Effector memory CD8-positive, alpha-beta T cell (primary cell): Measurements from ENCODE around the gene RPL18.
"Not testable (repeated sequence)": the region's sequence is repeated elsewhere in the genome, so short reads cannot be mapped to it uniquely, and the experiment has no call there.

Experiments used
- ATAC-seq: fragments of 150-1000 bp; cut with Tn5 transposase; replicated peaks from 2 replicates; pipeline ENCODE4 v1.10.0; 2021; ENCODE audit warnings: mild to moderate bottlenecking, moderate library complexity
- DNase-seq, 3 experiments: peaks; one replicate each; pipeline ENCODE4 v3.0.0; 2021
- H3K27ac Mint-ChIP-seq, 2 donors: one replicate each; pipeline ENCODE4 v1.8.0; 2022; ENCODE audit warnings: mild to moderate bottlenecking in 2 of 2, mixed read lengths in 2 of 2, moderate library complexity in 2 of 2
- H3K27me3 Mint-ChIP-seq, 2 donors: one replicate each; pipeline ENCODE4 v1.8.0; 2022; ENCODE audit warnings: mixed read lengths in 2 of 2
- H3K36me3 Mint-ChIP-seq: one replicate; pipeline ENCODE4 v1.8.0; 2022; ENCODE audit warnings: mild to moderate bottlenecking, moderate library complexity, mixed read lengths; ENCODE audit not compliant: insufficient read depth
- H3K4me1 Mint-ChIP-seq, 2 donors: one replicate each; pipeline ENCODE4 v1.8.0; 2022; ENCODE audit warnings: low read depth in 2 of 2, mixed read lengths in 2 of 2
- H3K4me3 Mint-ChIP-seq, 2 donors: one replicate each; pipeline ENCODE4 v1.8.0; 2022; ENCODE audit warnings: mild to moderate bottlenecking in 2 of 2, mixed read lengths in 2 of 2, moderate library complexity in 2 of 2
- H3K9me3 Mint-ChIP-seq, 2 donors: one replicate each; pipeline ENCODE4 v1.8.0; 2022; ENCODE audit warnings: mixed read lengths in 2 of 2

The RPL18 gene

GRCh38 chr19:48638831-48639381 is 19.9 kb upstream of the RPL18 start:
- peak overlapping the region; percentile 96 to 98 for H3K27ac Mint-ChIP-seq
- H3K4me3 Mint-ChIP-seq: peak overlapping the region; percentile 90 to 98
- ATAC-seq: no peak
- peaks cover 0 to 2% of the 10 kb centered on the region in 2 donors for H3K9me3 Mint-ChIP-seq
- no peak for DNase-seq
- peaks cover 33 to 41% of the 10 kb centered on the region in 2 donors for H3K4me1 Mint-ChIP-seq
- no peaks in the 10 kb centered on the region for H3K27me3 Mint-ChIP-seq
- peaks cover 25% of the 10 kb centered on the region for H3K36me3 Mint-ChIP-seq

DNA sequence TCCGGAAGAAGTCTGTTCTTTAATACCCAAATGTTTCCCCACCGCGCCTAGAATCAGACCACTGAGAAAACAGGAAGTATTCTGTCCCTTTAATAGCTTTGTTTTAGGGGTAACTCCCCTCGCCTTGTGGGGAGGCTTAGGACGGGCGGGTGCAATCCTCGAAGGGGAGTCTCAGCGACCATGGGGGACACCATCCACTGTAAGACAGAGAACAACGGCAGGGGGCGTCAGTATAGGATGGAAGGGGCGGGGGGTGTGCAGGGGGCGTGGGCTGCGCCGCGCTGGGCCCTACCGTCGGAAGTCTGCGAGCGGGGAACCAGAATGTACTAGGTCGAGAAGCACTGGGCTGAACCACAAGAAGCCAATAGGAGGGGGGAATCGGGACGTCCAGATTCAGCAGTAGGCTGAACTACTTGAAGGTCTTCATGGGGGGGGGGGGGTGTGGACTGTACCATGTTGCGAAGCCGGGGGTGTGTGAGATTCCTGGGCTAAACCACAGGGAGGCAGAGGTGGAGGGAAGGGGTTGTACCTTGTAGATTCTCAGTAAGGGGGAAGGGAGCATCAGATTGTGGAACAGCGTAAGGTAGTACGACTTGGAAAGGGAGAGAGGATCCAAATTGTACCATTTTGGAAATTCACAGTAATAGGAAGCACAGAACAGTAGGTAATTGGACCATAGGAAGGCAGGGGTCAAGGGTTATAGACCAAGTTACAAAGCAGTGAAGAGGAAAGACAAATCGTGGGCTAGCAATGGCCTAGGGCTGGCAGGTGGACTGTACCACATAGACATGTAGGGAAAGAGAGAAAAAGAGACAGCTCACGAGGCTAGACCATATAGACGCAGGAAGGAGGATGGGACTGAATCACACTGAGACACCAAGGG is 19.2 kb upstream of the RPL18 start:
- Mint-ChIP-seq H3K27ac (peak overlapping the region; percentile 96 to 98), H3K4me3 (peak overlapping the region; percentile 90 to 98), H3K27me3 (no peaks in the 10 kb centered on the region), H3K9me3 (peaks cover 0 to 2% of the 10 kb centered on the region in 2 donors), H3K36me3 (peaks cover 28% of the 10 kb centered on the region), H3K4me1 (peaks cover 35 to 41% of the 10 kb centered on the region in 2 donors)
- ATAC-seq (peak; percentile 46), DNase-seq (peak in 2 of 3 experiments; percentile 79 to 84)

GRCh38 chr19:48637449-48637947 is 18.5 kb upstream of the RPL18 start:
- H3K36me3 Mint-ChIP-seq: peaks cover 35% of the 10 kb centered on the region
- H3K9me3 Mint-ChIP-seq: peaks cover 0 to 2% of the 10 kb centered on the region in 2 donors
- peaks cover 34 to 41% of the 10 kb centered on the region in 2 donors for H3K4me1 Mint-ChIP-seq
- peak; percentile 99 to 100 (median 99) for DNase-seq
- ATAC-seq: peak; percentile 74
- peak overlapping the region; percentile 96 to 98 for H3K27ac Mint-ChIP-seq
- H3K27me3 Mint-ChIP-seq: no peaks in the 10 kb centered on the region
- peak overlapping the region; percentile 90 to 98 for H3K4me3 Mint-ChIP-seq

DNA sequence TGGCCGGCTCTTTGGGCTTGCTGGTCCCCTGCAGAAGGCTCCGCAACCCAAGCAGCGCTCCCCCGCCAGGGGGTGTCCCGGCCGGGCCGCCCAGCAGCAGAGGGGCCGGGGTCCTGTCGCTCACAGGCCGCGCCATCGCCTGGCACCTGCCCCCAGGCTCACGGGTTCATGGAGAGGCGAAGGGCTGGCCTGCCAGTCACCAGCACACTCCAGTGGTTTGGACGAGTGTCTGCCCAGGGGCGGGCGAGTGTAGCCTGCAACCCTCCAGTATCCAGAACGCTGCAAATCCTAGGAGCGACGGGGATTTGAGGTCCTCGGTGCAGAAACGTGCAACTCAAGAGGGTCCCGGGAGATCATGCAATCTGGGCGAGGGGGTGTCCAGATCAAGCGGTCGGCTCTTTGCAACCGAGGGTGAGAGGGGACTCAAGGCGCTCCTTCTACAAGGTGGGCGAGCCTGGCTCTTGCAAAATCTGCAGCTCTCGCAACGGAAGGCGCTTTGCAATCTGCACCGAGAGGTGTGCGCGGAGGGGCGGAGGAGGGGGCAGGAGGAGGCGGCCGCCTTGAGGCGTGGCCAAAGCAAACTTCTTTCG is 18.0 kb upstream of the RPL18 start, which contains the start of gene DBP:
Gene DBP, minus strand, starts transcription at position 521 of the 590 bp plus-strand sequence. Its CDS starts 385 bp downstream, at position 136.
- Mint-ChIP-seq H3K27ac (peak within 1 kb of the TSS; percentile 96 to 98), H3K36me3 (peaks cover 40% of the 10 kb centered on the region), H3K4me1 (peaks cover 32 to 41% of the 10 kb centered on the region in 2 donors), H3K4me3 (peak within 1 kb of the TSS; percentile 90 to 98), H3K9me3 (peaks cover 0 to 2% of the 10 kb centered on the region in 2 donors), H3K27me3 (no peaks in the 10 kb centered on the region)
- ATAC-seq (no peak), DNase-seq (peak in 1 of 3 experiments; percentile 44)

GRCh38 chr19:48635966-48636858 is 17.2 kb upstream of the RPL18 start:
- Mint-ChIP-seq H3K27ac (peak overlapping the region; percentile 45 to 89), H3K9me3 (peaks cover 0 to 2% of the 10 kb centered on the region in 2 donors), H3K36me3 (peaks cover 48% of the 10 kb centered on the region), H3K27me3 (no peaks in the 10 kb centered on the region), H3K4me3 (peak overlapping the region; percentile 90 to 98), H3K4me1 (peaks cover 32 to 41% of the 10 kb centered on the region in 2 donors)
- ATAC-seq (no peak), DNase-seq (no peak)

- no peaks in the 10 kb centered on the region for H3K27me3 Mint-ChIP-seq
- ATAC-seq: peak; percentile 2
- DNase-seq: peak; percentile 60 to 65 (median 62)
- H3K4me1 Mint-ChIP-seq: peaks cover 32 to 41% of the 10 kb centered on the region in 2 donors
- H3K9me3 Mint-ChIP-seq: peaks cover 0 to 2% of the 10 kb centered on the region in 2 donors
- peaks cover 56% of the 10 kb centered on the region for H3K36me3 Mint-ChIP-seq
- H3K27ac Mint-ChIP-seq: peak overlapping the region; percentile 90 to 94
- H3K4me3 Mint-ChIP-seq: peak overlapping the region; percentile 90 to 98
These were observed 16.4 kb upstream of the RPL18 start for GRCh38 chr19:48635263-48635965.

DNA sequence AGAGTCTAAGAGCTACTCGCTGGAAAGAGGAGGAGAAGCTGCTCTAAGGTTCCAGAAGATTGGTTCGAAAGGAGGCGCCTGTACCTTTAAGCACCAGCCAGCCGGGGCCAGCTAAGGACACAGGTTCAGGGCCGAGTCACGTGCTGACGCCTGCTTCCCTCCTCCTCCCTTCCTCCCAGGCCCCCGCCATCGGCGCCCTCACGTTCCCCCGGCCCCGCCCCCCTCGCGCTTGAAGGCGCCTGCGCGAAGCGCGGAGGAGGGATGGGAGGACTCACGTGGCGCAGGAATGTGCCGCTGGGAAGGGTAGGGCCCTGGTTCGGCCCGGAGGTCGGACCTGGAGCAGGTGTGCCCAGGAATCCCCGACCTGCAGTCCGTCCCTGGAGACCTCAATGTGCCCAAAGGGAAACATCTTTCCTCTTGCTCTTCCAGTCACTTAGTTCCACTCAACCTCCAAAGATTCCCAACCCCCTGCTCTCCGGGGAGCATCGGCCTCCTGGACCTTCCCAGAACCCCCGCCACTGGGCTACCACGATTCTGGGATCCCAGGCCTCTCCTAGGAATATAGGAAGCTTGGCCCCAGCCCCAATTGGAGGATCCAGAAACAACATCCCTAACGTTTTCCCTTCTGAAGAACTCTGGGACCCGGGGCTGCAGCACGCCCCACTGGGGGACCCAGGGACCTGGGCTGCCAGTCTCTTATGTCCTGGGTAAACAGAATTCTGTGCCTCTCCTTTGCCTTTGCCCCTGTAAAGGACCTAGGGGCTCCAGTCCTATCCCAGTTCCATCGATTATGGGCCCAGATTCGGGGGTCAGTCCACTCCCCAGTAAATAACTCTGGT is 15.7 kb upstream of the RPL18 start:
- DNase-seq (peak; percentile 81 to 82 (median 82)), ATAC-seq (peak; percentile 8)
- H3K4me1 Mint-ChIP-seq: peaks cover 35 to 36% of the 10 kb centered on the region in 2 donors
- peak overlapping the region; percentile 90 to 94 for H3K27ac Mint-ChIP-seq
- H3K27me3 Mint-ChIP-seq: no peaks in the 10 kb centered on the region
- H3K9me3 Mint-ChIP-seq: peaks cover 0 to 2% of the 10 kb centered on the region in 2 donors
- H3K36me3 Mint-ChIP-seq: peaks cover 60% of the 10 kb centered on the region
- peak overlapping the region; percentile 90 to 98 for H3K4me3 Mint-ChIP-seq

- Mint-ChIP-seq H3K4me1 (peaks cover 32 to 33% of the 10 kb centered on the region in 2 donors), H3K36me3 (peaks cover 65% of the 10 kb centered on the region), H3K4me3 (peak overlapping the region; percentile 90 to 98), H3K9me3 (peaks cover 0 to 2% of the 10 kb centered on the region in 2 donors), H3K27ac (peak overlapping the region; percentile 90 to 94), H3K27me3 (no peaks in the 10 kb centered on the region)
- ATAC-seq: no peak
- DNase-seq: no peak
These were observed 15.0 kb upstream of the RPL18 start for GRCh38 chr19:48634036-48634342.

GRCh38 chr19:48633148-48634035 is 14.4 kb upstream of the RPL18 start:
- Mint-ChIP-seq H3K9me3 (no peaks in the 10 kb centered on the region), H3K4me1 (peaks cover 27 to 31% of the 10 kb centered on the region in 2 donors), H3K4me3 (peak overlapping the region; percentile 90 to 98), H3K36me3 (peaks cover 68% of the 10 kb centered on the region), H3K27ac (peak overlapping the region; percentile 90 to 94), H3K27me3 (no peaks in the 10 kb centered on the region)
- no peak for DNase-seq
- ATAC-seq: no peak

DNA sequence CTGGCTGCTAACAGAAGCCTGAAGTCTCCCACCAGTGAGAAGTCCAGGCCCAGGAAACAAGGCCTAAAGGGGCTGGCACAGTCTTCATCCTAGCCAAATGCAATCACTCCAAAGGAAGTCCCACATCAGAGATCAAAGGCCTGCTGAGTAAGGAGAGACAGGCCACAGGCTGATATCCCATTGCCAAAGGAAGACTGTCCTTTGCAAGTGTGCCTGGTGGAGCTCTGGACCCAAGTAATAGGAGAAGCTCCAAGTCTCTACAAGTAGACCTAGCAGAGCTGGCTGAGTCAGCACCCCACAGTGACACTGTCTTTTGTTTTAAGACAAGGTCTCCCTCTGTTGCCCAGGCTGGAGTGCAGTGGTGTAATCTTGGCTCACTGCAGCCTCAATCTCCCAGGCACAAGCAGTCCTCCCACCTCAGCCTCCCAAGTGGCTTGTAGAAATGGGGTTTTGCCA is 13.7 kb upstream of the RPL18 start:
- Mint-ChIP-seq H3K4me1 (peaks cover 21 to 29% of the 10 kb centered on the region in 2 donors), H3K9me3 (no peaks in the 10 kb centered on the region), H3K27me3 (no peaks in the 10 kb centered on the region), H3K27ac (peak overlapping the region in 1 of 2 donors; percentile 94), H3K36me3 (peaks cover 64% of the 10 kb centered on the region), H3K4me3 (no peak overlapping the region)
- DNase-seq (no peak), ATAC-seq (no peak)

DNA sequence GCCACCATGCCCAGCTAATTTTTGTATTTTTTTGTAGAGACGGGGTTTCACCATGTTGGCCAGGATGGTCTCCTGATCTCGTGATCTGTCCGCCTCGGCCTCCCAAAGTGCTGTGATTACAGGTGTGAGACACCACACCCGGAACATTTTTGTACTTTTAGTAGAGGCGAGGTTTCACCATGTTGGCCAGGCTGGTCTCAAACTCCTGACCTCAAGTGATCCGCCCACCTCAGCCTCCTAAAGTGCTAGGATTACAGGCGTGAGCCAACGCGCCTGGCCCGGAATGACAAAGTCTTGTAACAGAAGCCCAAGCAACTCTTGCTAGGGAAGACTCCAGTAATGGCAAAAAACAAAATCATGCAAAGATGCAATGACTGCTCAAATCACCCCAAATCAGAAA is 13.3 kb upstream of the RPL18 start:
- H3K4me3 Mint-ChIP-seq, H3K9me3 Mint-ChIP-seq, ATAC-seq, H3K27me3 Mint-ChIP-seq, DNase-seq: not testable (repeated sequence)
- H3K4me1 Mint-ChIP-seq: peaks cover 19 to 31% of the 10 kb centered on the region in 2 donors
- H3K36me3 Mint-ChIP-seq: peaks cover 60% of the 10 kb centered on the region
- peak overlapping the region in 1 of 2 donors; percentile 94 for H3K27ac Mint-ChIP-seq
